Brain microvascular endothelial cell (primary cell): Measurements from ENCODE around the gene FMO5.

ENCODE experiments used
- DNase-seq: peaks from one replicate; pipeline ENCODE4 v3.0.0-alpha.2; 2020
- H3K27ac ChIP-seq: fragments of 250-450 bp; sonication (Bioruptor Pico); 2 replicates; pipeline ENCODE4 v1.5.1; 2020; ENCODE audit warnings: mild to moderate bottlenecking, moderate library complexity
- H3K27me3 ChIP-seq: fragments of 250-450 bp; sonication (Bioruptor Pico); replicated peaks from 2 replicates; pipeline ENCODE4 v1.5.1; 2020; ENCODE audit warnings: mild to moderate bottlenecking
- H3K36me3 ChIP-seq: fragments of 250-450 bp; sonication (Bioruptor Pico); replicated peaks from 2 replicates; pipeline ENCODE4 v1.5.1; 2020; ENCODE audit warnings: mild to moderate bottlenecking
- H3K4me3 ChIP-seq: 2 replicates; pipeline ENCODE4 v1.5.1; 2011; ENCODE audit warnings: low read depth, mild to moderate bottlenecking, control low read depth, low read length, moderate library complexity
- CTCF ChIP-seq: IDR thresholded peaks from 2 replicates; pipeline ENCODE4 v1.5.1; 2011; ENCODE audit warnings: low read depth, mild to moderate bottlenecking, moderate library complexity, low read length, control low read depth, inconsistent platforms; ENCODE audit errors: missing control alignments
- in situ Hi-C: cut with HindIII; loops from 2 replicates; pipeline ENCODE4 v1.10.0; 2017; ENCODE audit warnings: low sequenced_read_pairs, low pct_ligation_motif_present

Gene FMO5

DNA sequence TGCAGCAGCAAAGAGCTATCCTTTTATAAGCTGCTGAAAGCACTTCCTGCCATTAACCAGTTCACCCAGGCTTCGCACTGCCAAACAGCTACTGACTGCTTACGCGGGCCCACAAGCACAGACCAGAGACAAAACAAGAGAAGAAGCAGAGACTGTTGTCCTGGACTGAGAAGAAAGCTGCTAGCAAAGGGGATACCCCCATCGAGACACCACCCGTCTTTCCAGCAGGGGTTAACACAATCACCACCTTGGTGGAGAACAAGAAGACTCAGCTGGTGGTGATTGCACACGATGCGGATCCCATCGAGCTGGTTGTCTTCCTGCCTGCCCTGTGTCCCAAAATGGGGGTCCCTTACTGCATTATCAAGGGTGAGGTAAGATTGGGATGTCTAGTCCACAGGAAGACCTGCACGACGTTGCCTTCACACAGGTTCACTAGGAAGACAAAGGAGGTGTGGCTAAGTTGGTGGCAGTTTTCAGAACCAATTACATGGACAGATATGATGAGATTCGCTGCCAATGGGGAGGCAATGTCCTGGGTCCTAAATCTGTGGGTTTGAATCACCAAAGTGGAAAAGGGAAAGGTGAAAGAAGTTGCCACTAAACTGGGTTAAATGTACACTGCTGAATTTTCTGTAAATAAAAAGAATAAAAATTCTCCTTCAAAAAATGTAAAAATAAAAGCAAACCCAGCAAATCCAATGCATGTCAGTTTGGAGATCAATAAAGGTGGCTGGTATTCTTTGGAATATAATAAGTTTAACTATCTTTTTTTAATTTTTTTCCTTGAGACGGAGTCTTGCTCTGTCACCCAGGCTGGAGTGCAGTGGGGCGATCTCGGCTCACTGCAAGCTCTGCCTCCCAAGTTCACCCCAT is 1.2 kb downstream of the FMO5 start:
- no peaks in the 10 kb centered on the region for H3K36me3 ChIP-seq
- H3K27ac ChIP-seq, result no peak overlapping the region
- H3K27me3 ChIP-seq, result no peaks in the 10 kb centered on the region
- no peak overlapping the region for H3K4me3 ChIP-seq
- no peak for DNase-seq
- in situ Hi-C loops, result no loop called here
- no peak for TF ChIP-seq CTCF

DNA sequence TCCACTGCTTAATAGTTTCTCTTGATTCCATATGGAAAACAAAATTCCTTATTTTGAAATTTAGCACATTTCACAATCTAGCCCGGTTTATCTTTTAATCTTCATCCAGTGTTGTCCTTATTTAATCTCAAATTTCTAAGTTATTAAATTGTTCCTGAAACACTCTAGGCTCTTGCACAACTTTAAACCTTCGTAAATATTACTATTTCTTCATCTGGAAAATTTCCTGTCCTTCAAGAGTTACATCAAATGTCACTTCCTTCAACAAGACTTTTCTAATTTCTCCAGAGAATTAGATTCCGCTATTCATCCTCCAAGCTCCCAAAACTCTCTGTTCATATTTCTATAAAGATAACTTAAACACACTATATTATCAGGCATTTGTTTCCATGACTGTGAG is 6.5 kb downstream of the FMO5 start:
- DNase-seq, result no peak
- in situ Hi-C loops, result no loop called here
- no peak overlapping the region for H3K27ac ChIP-seq
- no peaks in the 10 kb centered on the region for H3K36me3 ChIP-seq
- no peak for TF ChIP-seq CTCF
- H3K27me3 ChIP-seq, result no peaks in the 10 kb centered on the region
- no peak overlapping the region for H3K4me3 ChIP-seq

GRCh38 chr1:147217141-147217540 is 8.0 kb downstream of the FMO5 start:
- no peaks in the 10 kb centered on the region for H3K27me3 ChIP-seq
- H3K4me3 ChIP-seq, result no peak overlapping the region
- no peak for TF ChIP-seq CTCF
- no peaks in the 10 kb centered on the region for H3K36me3 ChIP-seq
- no peak overlapping the region for H3K27ac ChIP-seq
- no peak for DNase-seq
- in situ Hi-C loops, result no loop called here

GRCh38 chr1:147216124-147216523 is 9.0 kb downstream of the FMO5 start:
- TF ChIP-seq CTCF, result no peak
- Histone ChIP-seq H3K27ac (no peak overlapping the region), H3K27me3 (no peaks in the 10 kb centered on the region), H3K36me3 (no peaks in the 10 kb centered on the region), H3K4me3 (no peak overlapping the region)
- in situ Hi-C loops, result no loop called here
- DNase-seq, result no peak

DNA sequence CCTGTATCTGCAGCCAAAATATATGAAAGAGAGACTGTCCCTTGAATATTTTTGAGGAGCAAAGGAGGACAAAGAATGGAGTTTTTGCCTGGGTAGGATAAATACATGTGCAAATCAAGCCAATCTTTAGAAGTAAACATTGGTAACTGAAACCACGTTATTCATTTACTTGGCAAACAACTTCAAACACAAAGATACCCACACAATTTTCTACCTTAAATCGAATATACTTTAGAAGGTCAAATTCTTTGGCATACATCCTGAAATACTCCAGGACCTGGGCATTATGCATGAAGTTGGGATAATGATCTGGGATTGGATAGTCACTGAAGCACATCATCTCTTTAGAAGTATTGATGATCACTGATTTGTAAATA is 9.6 kb downstream of the FMO5 start:
- Histone ChIP-seq H3K27me3 (no peaks in the 10 kb centered on the region), H3K4me3 (no peak overlapping the region), H3K36me3 (no peaks in the 10 kb centered on the region), H3K27ac (no peak overlapping the region)
- no peak for DNase-seq
- in situ Hi-C loops, result no loop called here
- TF ChIP-seq CTCF, result no peak
